GM21825 (cell line): ENCODE measurements around the gene SLC16A1.
"Not testable (repeated sequence)": the region's sequence is repeated elsewhere in the genome, so short reads cannot be mapped to it uniquely, and the experiment has no call there.

Experiments used
- ATAC-seq: cut with Tn5 transposase; IDR thresholded peaks from one replicate; pipeline ENCODE4 v1.9.1; 2021; ENCODE audit warnings: mild to moderate bottlenecking, moderate library complexity; ENCODE audit not compliant: unreplicated experiment

The SLC16A1 gene

GRCh38 chr1:112887599-112888283, 68.3 kb downstream of the SLC16A1 start:
- no peak for ATAC-seq

DNA sequence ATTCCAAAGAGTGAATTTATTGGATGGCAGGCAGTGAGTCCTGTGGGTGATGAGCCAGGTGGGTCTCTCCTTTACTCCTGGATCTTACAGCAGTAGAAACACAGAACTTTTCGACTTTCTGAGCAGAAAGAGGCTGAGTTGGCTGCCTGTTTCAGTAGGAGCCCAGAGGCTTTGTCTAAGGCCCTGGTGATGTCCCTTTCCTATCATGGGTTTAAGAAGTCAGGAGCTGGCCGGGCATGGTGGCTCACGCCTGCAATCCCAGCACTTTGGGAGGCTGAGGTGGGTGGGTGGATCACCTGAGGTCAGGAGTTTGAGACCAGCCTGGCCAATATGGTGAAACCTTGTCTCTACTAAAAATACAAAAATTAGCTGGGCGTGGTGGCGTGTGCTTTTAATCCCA, 71.0 kb downstream of the SLC16A1 start:
- not testable (repeated sequence) for ATAC-seq

DNA sequence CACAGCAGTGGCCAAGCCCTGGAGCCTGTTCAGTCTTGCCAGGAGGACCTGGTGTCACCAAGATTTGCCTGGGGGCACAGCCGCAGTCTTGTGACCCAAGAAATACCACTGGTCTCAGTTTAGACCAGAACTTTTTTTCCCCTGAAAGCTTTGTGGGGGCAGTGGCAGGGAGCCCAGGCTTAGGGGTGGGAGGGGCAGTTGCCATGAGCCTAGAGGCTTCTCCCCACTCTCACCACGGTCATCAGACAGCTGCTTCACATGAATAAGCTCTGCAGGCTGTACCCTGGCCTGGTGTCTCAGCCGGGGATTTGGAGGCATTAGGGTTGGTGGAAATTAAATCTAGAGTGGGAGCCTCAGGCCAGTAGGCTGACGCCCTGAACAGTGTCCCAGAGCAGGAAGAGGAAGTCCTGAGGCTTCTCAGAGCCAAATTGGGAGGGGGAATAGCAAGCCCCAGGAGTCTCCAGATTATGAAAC, 73.7 kb downstream of the SLC16A1 start:
- ATAC-seq, result no peak

- no peak for ATAC-seq
These were observed 74.3 kb downstream of the SLC16A1 start for GRCh38 chr1:112881742-112882127.

GRCh38 chr1:112879834-112880233, 76.2 kb downstream of the SLC16A1 start:
- ATAC-seq, result no peak

DNA sequence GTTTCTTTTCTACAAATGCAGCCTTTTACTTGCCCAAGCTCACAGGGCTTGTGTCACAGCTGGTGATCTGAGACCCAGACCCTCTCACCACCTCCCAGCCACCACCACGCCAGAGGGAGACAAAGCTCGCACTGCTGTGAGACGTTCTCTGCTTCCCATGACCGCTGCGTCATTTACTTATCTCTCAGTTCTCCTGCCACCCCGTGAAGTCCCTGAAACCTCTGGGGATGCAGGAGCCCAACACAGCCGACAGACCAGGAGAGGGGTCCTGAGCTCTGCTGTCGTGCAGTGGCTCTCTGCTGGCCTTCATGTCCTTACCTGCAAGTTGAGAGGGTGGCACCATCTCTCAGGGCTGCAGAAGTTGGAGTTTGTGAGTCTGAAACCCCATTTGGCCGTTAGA, 77.7 kb downstream of the SLC16A1 start:
- no peak for ATAC-seq

- ATAC-seq, result no peak
These were observed 78.2 kb downstream of the SLC16A1 start for GRCh38 chr1:112877750-112878149.

DNA sequence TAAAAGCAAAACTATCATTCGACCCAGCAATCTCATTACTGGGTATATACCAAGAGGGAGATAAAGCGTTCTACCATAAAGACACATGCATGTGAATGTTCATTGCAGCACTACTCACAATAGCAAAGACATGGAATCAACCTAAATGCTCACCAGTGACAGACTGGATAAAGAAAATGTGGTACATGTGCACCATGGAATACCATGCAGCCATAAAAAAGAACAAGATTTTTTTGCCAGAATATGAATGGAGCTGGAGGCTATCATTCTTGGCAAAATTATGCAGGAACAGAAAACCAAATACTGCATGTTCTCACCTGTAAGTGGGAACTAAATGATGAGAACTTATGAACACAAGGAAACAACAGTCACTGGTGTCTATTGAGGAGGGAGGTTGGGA, 79.7 kb downstream of the SLC16A1 start:
- ATAC-seq, result no peak

DNA sequence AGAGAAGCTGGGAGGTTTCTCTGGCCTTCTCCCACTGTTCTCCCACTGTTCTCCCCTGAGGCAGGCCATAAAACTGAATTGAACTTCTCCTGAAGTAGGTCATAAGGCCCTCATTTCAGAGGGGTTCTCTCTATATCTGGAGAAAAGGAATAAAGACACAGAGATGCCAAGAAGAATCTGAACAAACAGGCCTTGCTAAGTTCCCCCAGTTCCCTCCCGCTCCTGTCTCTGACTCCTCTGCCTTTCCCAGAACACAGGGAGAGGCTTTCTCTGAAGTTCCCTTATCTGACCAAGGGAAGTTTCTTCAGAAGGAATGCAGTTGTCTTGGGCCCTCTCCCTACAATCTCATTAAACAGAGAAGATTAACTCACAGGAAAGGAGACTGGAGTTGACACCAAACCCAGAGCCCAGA, 83.4 kb downstream of the SLC16A1 start:
- ATAC-seq, result no peak

- ATAC-seq, result no peak
These were observed 84.9 kb downstream of the SLC16A1 start for GRCh38 chr1:112870887-112871646.

DNA sequence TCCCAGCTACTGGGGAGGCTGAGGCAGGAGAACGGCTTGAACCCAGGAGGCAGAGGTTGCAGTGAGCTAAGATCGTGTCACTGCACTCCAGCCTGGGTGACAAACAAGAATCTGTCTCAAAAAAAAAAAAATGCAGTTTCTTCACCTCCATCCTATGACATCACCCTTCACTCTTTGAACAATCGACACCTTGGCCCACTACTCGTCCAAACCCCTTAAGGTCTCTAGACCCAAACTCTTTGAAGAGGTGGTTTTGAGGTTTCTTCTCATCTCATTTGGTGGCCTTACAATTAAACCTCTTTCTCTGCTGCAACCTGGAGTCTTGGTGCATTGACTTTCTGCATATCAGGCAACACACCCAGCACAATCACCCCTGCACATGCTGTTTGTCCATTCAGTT, 86.1 kb downstream of the SLC16A1 start:
- ATAC-seq, result no peak

DNA sequence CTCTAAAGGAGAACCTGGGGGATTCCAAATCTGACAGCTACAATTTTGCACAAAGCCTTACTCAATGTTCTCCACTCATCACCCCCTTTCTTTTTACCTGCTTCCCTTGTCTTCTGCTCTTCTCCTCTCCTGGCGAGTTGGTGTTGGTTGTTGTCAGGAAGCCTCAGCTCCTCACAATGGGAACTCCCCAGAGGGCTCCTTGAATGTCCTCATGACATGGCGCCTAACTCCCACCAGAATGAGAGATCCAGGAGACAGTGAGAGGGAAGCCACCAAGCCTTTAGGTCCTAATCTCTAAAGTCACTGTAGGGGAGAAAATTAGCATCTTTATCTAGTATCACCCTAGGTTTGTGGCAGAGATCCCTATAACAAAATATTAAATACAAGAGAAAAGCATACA, 87.8 kb downstream of the SLC16A1 start:
- ATAC-seq, result no peak

DNA sequence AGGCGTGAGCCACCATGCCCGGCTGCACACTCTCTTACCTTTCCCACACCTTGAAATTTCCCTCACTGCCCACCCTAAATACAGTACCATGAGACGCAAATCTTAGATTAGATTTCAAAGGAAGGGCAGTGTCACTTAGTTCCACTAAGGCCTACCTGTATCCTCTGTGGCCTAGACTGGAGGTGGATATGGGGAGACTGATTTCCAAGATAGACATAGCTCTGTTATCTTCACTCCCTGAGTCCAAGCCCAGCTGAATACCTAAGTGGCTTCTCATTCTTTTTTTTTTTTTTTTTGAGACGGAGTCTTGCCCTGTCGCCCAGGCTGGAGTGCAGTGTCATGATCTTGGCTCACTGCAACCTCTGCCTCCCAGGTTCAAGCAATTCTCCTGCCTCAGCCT, 89.0 kb downstream of the SLC16A1 start:
- no peak for ATAC-seq

DNA sequence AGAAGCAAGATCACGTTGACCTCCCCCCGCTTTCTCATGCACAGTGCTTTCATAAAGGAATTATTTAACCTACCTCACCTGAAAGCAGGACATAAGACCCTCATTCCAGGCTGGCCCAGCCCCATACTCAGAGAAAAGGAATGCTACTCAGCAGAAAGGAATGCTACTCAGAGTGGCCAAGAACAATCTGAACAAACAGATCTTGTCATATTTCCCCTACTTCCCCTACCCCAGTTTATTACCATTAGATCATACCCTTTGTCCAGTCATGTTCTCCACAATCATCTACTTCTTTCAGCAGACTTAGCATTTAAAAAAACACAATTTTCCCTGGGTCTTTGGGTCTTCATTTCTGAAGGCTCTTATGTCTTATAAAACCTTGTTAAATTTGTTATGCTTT, 89.8 kb downstream of the SLC16A1 start:
- ATAC-seq, result no peak

DNA sequence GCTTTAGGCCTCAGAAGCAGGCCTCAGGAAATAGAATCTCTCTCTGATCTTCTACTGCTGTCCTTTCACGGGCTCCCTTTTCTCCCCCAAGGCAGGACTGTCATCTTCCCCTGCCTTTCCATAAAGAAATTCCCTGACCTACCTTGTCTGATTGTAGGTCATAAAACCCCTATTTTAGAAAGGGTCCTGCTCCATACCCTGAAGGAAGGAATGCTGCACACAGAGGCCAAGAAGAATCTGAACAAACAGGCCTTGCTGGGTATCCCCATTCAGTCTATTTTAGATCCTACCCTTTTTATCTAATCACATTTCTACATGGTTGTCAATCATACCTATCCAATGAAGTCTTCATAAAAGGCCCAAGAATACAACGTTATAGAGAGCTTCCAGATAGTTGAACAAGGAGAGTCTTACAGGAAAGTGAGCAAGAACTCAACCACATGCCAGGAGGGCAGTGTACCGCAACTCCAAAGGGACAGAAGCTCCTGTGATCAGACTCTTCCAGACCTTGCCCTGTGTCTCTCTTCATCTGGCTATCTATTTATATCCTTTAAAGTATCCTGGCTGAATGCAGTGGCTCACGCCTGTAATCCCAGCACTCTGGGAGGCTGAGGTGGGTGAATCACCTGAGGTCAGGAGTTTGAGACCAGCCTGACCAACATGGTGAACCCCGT, 93.1 kb downstream of the SLC16A1 start:
- no peak for ATAC-seq
